HepG2 (cell line): ENCODE measurements around the gene PRKAR2B. TPM values are rescaled to one million over a fixed set of nuclear protein-coding genes. Genes with fewer than 3 reads are reported as not detected.
A peak's percentile ranks its signal among the peaks of the same experiment; 100 is the strongest.

ENCODE experiments used
- ATAC-seq: fragments of 200-7000 bp; cut with Tn5 transposase; 3 replicates; pipeline ENCODE4 v1.9.1; 2020; ENCODE audit warnings: mild to moderate bottlenecking, moderate library complexity
- BruUV-seq: library from RNA; stranded (reverse); fragments of 400-500 nt; replicated peaks from 2 replicates; lab custom pipeline; 2021; lab: Mats Ljungman, UMichigan
- CTCF ChIA-PET: fragments of 300-600 bp; formaldehyde crosslinking; extraction: SDS; loops from one replicate; lab custom pipeline; 2021; ENCODE audit warnings: low total read pairs, inconsistent platforms, low intra/inter-chr PET ratio; lab: Yijun Ruan, JAX
- POLR2A ChIA-PET: fragments of 350-600 bp; sonication (Branson Sonifier 250); formaldehyde crosslinking; loops from one replicate; lab custom pipeline; 2020; ENCODE audit warnings: antibody characterized with exemption, inconsistent platforms; lab: Yijun Ruan, JAX
- DNase-seq: peaks from one replicate; pipeline ENCODE4 v3.0.0-alpha.2; 2015; ENCODE audit warnings: low spot score
- FAIRE-seq: peaks from 3 replicates; lab custom pipeline; 2011; peaks lifted over from hg19 to GRCh38; lab: Jason Lieb, UNC
- H2AFZ ChIP-seq: one replicate; pipeline ENCODE4 v1.6.1; 2011; ENCODE audit warnings: low read length, inconsistent platforms
- H3K27ac ChIP-seq: fragments of 300-600 bp; 3 replicates; pipeline ENCODE4 v1.8.0; 2011; ENCODE audit warnings: mixed run types, mild to moderate bottlenecking, mixed read lengths, low read length, inconsistent platforms; ENCODE audit not compliant: insufficient read depth; ENCODE audit errors: extremely low read length
- H3K27me3 ChIP-seq, 2 experiments: fragments of 200-600 bp in 1 of 2; 2 replicates in 1 of 2; 3 replicates in 1 of 2; pipeline versions ENCODE4 v1.6.0 to v1.8.0; 2011; ENCODE audit warnings: low read length in 2 of 2, mild to moderate bottlenecking in 2 of 2, moderate library complexity in 2 of 2, inconsistent platforms in 1 of 2; ENCODE audit not compliant: insufficient read depth in 2 of 2, control insufficient read depth in 1 of 2
- H3K36me3 ChIP-seq, 2 experiments: fragments of 200-600 bp in 1 of 2; replicated peaks in 1 of 2; 2 replicates in 1 of 2; 3 replicates in 1 of 2; pipeline versions ENCODE4 v1.5.1 to v1.8.0; 2011; ENCODE audit warnings: low read length in 2 of 2, inconsistent platforms in 1 of 2; ENCODE audit not compliant: insufficient read depth in 2 of 2, control insufficient read depth in 1 of 2
- H3K4me1 ChIP-seq: 2 replicates; pipeline ENCODE4 v1.5.1; 2012; ENCODE audit warnings: low read length, inconsistent platforms; ENCODE audit not compliant: insufficient read depth
- H3K4me2 ChIP-seq: 2 replicates; pipeline ENCODE4 v1.6.0; 2011; ENCODE audit warnings: low read depth, low read length, inconsistent platforms
- H3K4me3 ChIP-seq, 3 experiments: fragments of 200-600 bp in 1 of 3; sonication (generic), shearing (Covaris generic) in 1 of 3; replicated peaks in 1 of 3; 2 replicates each; pipeline ENCODE4 v1.5.1; 2011 to 2016; ENCODE audit warnings: low read length in 3 of 3, inconsistent platforms in 2 of 3, low read depth in 2 of 3, mild to moderate bottlenecking in 2 of 3, control low read depth in 1 of 3, mixed read lengths in 1 of 3; ENCODE audit not compliant: insufficient read depth in 1 of 3
- H3K79me2 ChIP-seq: one replicate; pipeline ENCODE4 v1.6.1; 2011; ENCODE audit warnings: low read length, inconsistent platforms; ENCODE audit not compliant: insufficient read depth
- H3K9ac ChIP-seq: 2 replicates; pipeline ENCODE4 v1.6.0; 2011; ENCODE audit warnings: mild to moderate bottlenecking, low read depth, low read length, inconsistent platforms; ENCODE audit not compliant: insufficient read depth
- H3K9me3 ChIP-seq: 2 replicates; pipeline ENCODE4 v1.5.1; 2012; ENCODE audit warnings: mild to moderate bottlenecking, low read length
- H4K20me1 ChIP-seq: 2 replicates; pipeline ENCODE4 v1.6.0; 2011; ENCODE audit warnings: inconsistent platforms, mild to moderate bottlenecking, low read length, moderate library complexity; ENCODE audit not compliant: insufficient read depth
- MAFK ChIP-seq, 2 experiments: IDR thresholded peaks in 1 of 2; conservative IDR thresholded peaks in 1 of 2; 2 replicates each; pipeline ENCODE4 v1.6.1; 2011; ENCODE audit warnings: improper control_type of control experiment in 2 of 2, low read length in 2 of 2
- PHF8 ChIP-seq: sonication (generic); formaldehyde crosslinking; IDR thresholded peaks from 2 replicates; pipeline ENCODE4 v1.5.0; 2020; ENCODE audit warnings: missing genetic modification reagents
- PRMT3 ChIP-seq: sonication (generic); formaldehyde crosslinking; IDR thresholded peaks from 2 replicates; pipeline ENCODE4 v1.8.1; 2022; ENCODE audit warnings: low read depth, mild to moderate bottlenecking, moderate library complexity, missing genetic modification reagents, borderline replicate concordance
- ZNF781 ChIP-seq: sonication (generic); formaldehyde crosslinking; IDR thresholded peaks from 2 replicates; pipeline ENCODE4 v1.5.1; 2020; ENCODE audit warnings: borderline replicate concordance, mild to moderate bottlenecking, missing genetic modification reagents; ENCODE audit errors: not compliant biosample characterization
- whole genome bisulfite sequencing: methylation state at CpG from one replicate; pipeline ENCODE4 v1.1.6; 2017; ENCODE audit warnings: low lambda C conversion rate; 5-methylcytosine and 5-hydroxymethylcytosine counted together
- in situ Hi-C: cut with HindIII; loops from 2 replicates; pipeline ENCODE4 v1.10.0; 2017; ENCODE audit warnings: low pct_unique_long_range_greater_than_20kb; ENCODE audit not compliant: extremely low pct_ligation_motif_present
- intact Hi-C: fragments of 100-400 bp; cut with micrococcal nuclease; formaldehyde crosslinking; loops from one replicate; pipeline ENCODE4 v1.10.0; 2022; ENCODE audit not compliant: unreplicated experiment
- polyA plus RNA-seq, 8 experiments: library from polyadenylated mRNA; depleted of rRNA in 3 of 8; stranded (reverse) in 7 of 8; unstranded in 1 of 8; fragments of >200 nt; fragmentation: Illumina TruSeq in 4 of 8; extraction: Trizol in 4 of 8; gene quantifications; 2 replicates each; pipeline versions ENCODE4 v1.2.1 to v1.2.3, GENCODE V29; 2011 to 2016; ENCODE audit warnings: low read depth in 4 of 8, missing spikeins in 1 of 8, mixed read lengths in 1 of 8; ENCODE audit not compliant: insufficient read depth in 1 of 8
- total RNA-seq, 5 experiments: library from RNA; depleted of rRNA; stranded (reverse); fragments of >200 nt; fragmentation: Illumina TruSeq; extraction: Trizol; gene quantifications; 2 replicates each; pipeline ENCODE4 v1.2.3, GENCODE V29; 2016; ENCODE audit warnings: low read depth in 1 of 5
- TF ChIP-seq, protein P1 (sequence below): sonication (generic); formaldehyde crosslinking; conservative IDR thresholded peaks from 2 replicates; pipeline ENCODE4 v1.8.0; 2022; ENCODE audit warnings: mild to moderate bottlenecking, moderate library complexity, missing genetic modification reagents

The PRKAR2B gene
- total and polyA plus RNA-seq, 2 of the 13 experiments (the other 11 are each of a cell fraction or from before 2014, with no cell fraction given), result not detected

DNA sequence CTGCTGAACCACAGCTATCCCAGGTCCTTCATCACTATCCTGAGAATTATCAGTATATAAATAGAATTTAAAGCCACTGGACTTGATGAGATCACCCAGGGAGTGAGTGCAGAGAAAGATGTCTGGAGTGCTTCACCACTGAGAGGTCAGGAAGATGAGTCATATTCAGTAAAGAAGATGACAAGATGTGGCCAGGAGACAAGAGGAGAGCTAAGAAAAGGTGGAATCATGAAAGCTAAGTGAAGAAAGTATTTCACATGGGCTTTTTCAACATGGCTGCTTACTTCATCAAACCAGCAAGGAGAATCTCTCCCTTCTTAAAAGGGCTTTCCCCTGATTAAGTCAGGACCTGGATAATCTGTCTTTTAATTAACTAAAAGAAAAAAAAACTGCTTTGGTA lies 9.1 kb upstream of the PRKAR2B start (continued):
- TF ChIP-seq, protein P1, sequence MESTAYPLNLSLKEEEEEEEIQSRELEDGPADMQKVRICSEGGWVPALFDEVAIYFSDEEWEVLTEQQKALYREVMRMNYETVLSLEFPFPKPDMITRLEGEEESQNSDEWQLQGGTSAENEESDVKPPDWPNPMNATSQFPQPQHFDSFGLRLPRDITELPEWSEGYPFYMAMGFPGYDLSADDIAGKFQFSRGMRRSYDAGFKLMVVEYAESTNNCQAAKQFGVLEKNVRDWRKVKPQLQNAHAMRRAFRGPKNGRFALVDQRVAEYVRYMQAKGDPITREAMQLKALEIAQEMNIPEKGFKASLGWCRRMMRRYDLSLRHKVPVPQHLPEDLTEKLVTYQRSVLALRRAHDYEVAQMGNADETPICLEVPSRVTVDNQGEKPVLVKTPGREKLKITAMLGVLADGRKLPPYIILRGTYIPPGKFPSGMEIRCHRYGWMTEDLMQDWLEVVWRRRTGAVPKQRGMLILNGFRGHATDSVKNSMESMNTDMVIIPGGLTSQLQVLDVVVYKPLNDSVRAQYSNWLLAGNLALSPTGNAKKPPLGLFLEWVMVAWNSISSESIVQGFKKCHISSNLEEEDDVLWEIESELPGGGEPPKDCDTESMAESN (CRISPR knock-in tag), result no peak

- Histone ChIP-seq H3K27ac (no peak overlapping the region), H3K4me2 (no peak overlapping the region), H3K9ac (no peak overlapping the region), H3K36me3 (no peaks in the 10 kb centered on the region), H3K4me1 (no peaks in the 10 kb centered on the region), H3K27me3 (0 out of 5 replicates have a peak, but pooled peaks cover 0 to 4% of the 10 kb centered on the region in 2 experiments), H2AFZ (no peak overlapping the region), H3K4me3 (no peak overlapping the region), H4K20me1 (no peaks in the 10 kb centered on the region), H3K79me2 (no peaks in the 10 kb centered on the region), H3K9me3 (no peaks in the 10 kb centered on the region)
- DNase-seq (no peak), ATAC-seq (no peak), FAIRE-seq (no peak)
- in situ Hi-C loops, result no loop called here
- ChIA-PET POLR2A (no interaction called here), CTCF (no interaction called here)
- 4% methylated on average over 4 of the region's 4 CpGs for WGBS
- intact Hi-C loops, result no loop called here
- TF ChIP-seq ZNF781 (no peak), PRMT3 (no peak), MAFK (conservative IDR thresholded peaks at IDR 0.05 in 1 of 2, IDR thresholded peaks at IDR 0.05 in 1 of 2; ENCODE audit: low read length in 2 of 2) (0 out of 4 replicates have a peak, but pooled peaks of 1 of the 2 experiments have one; percentile 7), PHF8 (no peak)
- no TSS peak for BruUV-seq
Measured at GRCh38 chr7:107036535-107036934, 8.0 kb upstream of the PRKAR2B start.
